ENCODE results near the gene ARSH.

DNA sequence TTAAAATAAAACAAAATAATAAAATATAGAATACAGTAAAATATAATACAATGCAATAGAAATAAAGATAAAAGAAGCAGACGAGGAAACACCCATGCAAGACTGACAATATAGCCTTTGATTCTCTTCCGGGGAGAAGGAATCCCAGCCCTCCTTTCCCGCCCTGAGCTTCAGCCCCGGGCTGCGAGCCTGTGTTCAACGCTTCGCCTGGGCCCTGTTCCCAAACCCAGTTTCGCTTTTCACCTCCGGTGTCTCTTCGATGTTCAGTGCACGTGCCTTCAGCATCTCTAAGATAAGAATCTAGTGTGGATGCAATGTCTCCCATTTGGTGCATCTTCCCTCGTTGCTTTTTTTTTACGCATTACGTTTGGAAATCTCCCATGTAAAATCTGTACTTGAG lies 38.8 kb upstream of the ARSH start:
- TF ChIP-seq, protein P1, sequence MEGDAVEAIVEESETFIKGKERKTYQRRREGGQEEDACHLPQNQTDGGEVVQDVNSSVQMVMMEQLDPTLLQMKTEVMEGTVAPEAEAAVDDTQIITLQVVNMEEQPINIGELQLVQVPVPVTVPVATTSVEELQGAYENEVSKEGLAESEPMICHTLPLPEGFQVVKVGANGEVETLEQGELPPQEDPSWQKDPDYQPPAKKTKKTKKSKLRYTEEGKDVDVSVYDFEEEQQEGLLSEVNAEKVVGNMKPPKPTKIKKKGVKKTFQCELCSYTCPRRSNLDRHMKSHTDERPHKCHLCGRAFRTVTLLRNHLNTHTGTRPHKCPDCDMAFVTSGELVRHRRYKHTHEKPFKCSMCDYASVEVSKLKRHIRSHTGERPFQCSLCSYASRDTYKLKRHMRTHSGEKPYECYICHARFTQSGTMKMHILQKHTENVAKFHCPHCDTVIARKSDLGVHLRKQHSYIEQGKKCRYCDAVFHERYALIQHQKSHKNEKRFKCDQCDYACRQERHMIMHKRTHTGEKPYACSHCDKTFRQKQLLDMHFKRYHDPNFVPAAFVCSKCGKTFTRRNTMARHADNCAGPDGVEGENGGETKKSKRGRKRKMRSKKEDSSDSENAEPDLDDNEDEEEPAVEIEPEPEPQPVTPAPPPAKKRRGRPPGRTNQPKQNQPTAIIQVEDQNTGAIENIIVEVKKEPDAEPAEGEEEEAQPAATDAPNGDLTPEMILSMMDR (IDR thresholded peaks at IDR 0.05; ENCODE audit: poor library complexity, severe bottlenecking): no peak
- no peak for TF ChIP-seq EP300 (conservative IDR thresholded peaks at IDR 0.05; ENCODE audit: poor library complexity, severe bottlenecking)
- no peak for TF ChIP-seq POLR2AphosphoS5 (IDR thresholded peaks at IDR 0.05)
- TF ChIP-seq, protein P2, sequence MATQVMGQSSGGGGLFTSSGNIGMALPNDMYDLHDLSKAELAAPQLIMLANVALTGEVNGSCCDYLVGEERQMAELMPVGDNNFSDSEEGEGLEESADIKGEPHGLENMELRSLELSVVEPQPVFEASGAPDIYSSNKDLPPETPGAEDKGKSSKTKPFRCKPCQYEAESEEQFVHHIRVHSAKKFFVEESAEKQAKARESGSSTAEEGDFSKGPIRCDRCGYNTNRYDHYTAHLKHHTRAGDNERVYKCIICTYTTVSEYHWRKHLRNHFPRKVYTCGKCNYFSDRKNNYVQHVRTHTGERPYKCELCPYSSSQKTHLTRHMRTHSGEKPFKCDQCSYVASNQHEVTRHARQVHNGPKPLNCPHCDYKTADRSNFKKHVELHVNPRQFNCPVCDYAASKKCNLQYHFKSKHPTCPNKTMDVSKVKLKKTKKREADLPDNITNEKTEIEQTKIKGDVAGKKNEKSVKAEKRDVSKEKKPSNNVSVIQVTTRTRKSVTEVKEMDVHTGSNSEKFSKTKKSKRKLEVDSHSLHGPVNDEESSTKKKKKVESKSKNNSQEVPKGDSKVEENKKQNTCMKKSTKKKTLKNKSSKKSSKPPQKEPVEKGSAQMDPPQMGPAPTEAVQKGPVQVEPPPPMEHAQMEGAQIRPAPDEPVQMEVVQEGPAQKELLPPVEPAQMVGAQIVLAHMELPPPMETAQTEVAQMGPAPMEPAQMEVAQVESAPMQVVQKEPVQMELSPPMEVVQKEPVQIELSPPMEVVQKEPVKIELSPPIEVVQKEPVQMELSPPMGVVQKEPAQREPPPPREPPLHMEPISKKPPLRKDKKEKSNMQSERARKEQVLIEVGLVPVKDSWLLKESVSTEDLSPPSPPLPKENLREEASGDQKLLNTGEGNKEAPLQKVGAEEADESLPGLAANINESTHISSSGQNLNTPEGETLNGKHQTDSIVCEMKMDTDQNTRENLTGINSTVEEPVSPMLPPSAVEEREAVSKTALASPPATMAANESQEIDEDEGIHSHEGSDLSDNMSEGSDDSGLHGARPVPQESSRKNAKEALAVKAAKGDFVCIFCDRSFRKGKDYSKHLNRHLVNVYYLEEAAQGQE (IDR thresholded peaks at IDR 0.05; ENCODE audit: borderline replicate concordance): no peak
- TF ChIP-seq EZH2 (IDR thresholded peaks at IDR 0.05; ENCODE audit: borderline replicate concordance, insufficient read depth, low read length, poor library complexity, severe bottlenecking): no peak
- no peak for TF ChIP-seq MXI1 (conservative IDR thresholded peaks at IDR 0.05; ENCODE audit: poor library complexity, severe bottlenecking)
- TF ChIP-seq RAD21 (conservative IDR thresholded peaks at IDR 0.05): no peak
